Keratinocyte (primary cell): Measurements from ENCODE around the gene ABCC4. TPM values are rescaled to one million over a fixed set of nuclear protein-coding genes. Genes with fewer than 3 reads are reported as not detected.

Experiments used
- DNase-seq: peaks from one replicate; pipeline ENCODE4 v3.0.0-alpha.2; 2011; ENCODE audit warnings: low read depth, missing footprints, low spot score
- FAIRE-seq: peaks from 2 replicates; lab custom pipeline; 2011; peaks lifted over from hg19 to GRCh38; lab: Jason Lieb, UNC
- H2AFZ ChIP-seq: 2 replicates; pipeline ENCODE4 v1.6.0; 2012; ENCODE audit warnings: low read length, control low read depth, inconsistent platforms; ENCODE audit not compliant: control insufficient read depth
- H3K27ac ChIP-seq: 2 replicates; pipeline ENCODE4 v1.5.1; 2011; ENCODE audit warnings: low read length; ENCODE audit not compliant: control insufficient read depth, insufficient read depth
- H3K27me3 ChIP-seq: 3 replicates; pipeline ENCODE4 v1.6.0; 2011; ENCODE audit warnings: low read length; ENCODE audit not compliant: control insufficient read depth, insufficient read depth; ENCODE audit errors: extremely low read depth
- H3K36me3 ChIP-seq, 2 experiments: 2 replicates in 1 of 2; 3 replicates in 1 of 2; pipeline ENCODE4 v1.5.1; 2011; ENCODE audit warnings: low read length in 2 of 2, mild to moderate bottlenecking in 1 of 2; ENCODE audit not compliant: control insufficient read depth in 2 of 2, insufficient read depth in 2 of 2; ENCODE audit errors: extremely low read depth in 1 of 2
- H3K4me1 ChIP-seq: 3 replicates; pipeline ENCODE4 v1.5.1; 2011; ENCODE audit warnings: low read length; ENCODE audit not compliant: control insufficient read depth, insufficient read depth; ENCODE audit errors: extremely low read depth
- H3K4me2 ChIP-seq: 3 replicates; pipeline ENCODE4 v1.6.0; 2011; ENCODE audit warnings: low read depth, low read length; ENCODE audit not compliant: control insufficient read depth, insufficient read depth; ENCODE audit errors: extremely low read depth
- H3K4me3 ChIP-seq, 3 experiments: fragments of 200-600 bp in 1 of 3; sonication (generic) in 1 of 3; 2 replicates in 2 of 3; 3 replicates in 1 of 3; pipeline ENCODE4 v1.5.1; 2011 to 2016; ENCODE audit warnings: low read length in 3 of 3, mild to moderate bottlenecking in 3 of 3, control low read depth in 2 of 3, inconsistent platforms in 1 of 3, low read depth in 1 of 3, mixed read lengths in 1 of 3, mixed run types in 1 of 3, moderate library complexity in 1 of 3; ENCODE audit not compliant: control insufficient read depth in 2 of 3, insufficient read depth in 2 of 3; ENCODE audit errors: extremely low read depth in 1 of 3
- H3K79me2 ChIP-seq: 2 replicates; pipeline ENCODE4 v1.6.0; 2012; ENCODE audit warnings: low read length; ENCODE audit not compliant: control insufficient read depth, insufficient read depth
- H3K9ac ChIP-seq: 3 replicates; pipeline ENCODE4 v1.6.0; 2011; ENCODE audit warnings: low read length; ENCODE audit not compliant: control insufficient read depth, insufficient read depth; ENCODE audit errors: extremely low read depth
- H3K9me1 ChIP-seq: 3 replicates; pipeline ENCODE4 v1.6.0; 2011; ENCODE audit warnings: low read length; ENCODE audit not compliant: control insufficient read depth, insufficient read depth; ENCODE audit errors: extremely low read depth
- H3K9me3 ChIP-seq: 2 replicates; pipeline ENCODE4 v1.5.1; 2012; ENCODE audit warnings: low read depth, low read length; ENCODE audit not compliant: control insufficient read depth
- H4K20me1 ChIP-seq: 3 replicates; pipeline ENCODE4 v1.6.0; 2011; ENCODE audit warnings: low read length; ENCODE audit not compliant: control insufficient read depth, insufficient read depth; ENCODE audit errors: extremely low read depth
- EZH2 ChIP-seq: IDR thresholded peaks from one replicate; pipeline ENCODE4 v1.6.1; 2012; ENCODE audit warnings: inconsistent platforms, mild to moderate bottlenecking, low read length, moderate library complexity
- dilution Hi-C: fragments of 300-500 bp; cut with MboI; formaldehyde crosslinking; loops from one replicate; pipeline ENCODE4 v1.7.0; 2020; ENCODE audit warnings: low sequenced_read_pairs; ENCODE audit not compliant: extremely low pct_ligation_motif_present
- polyA plus RNA-seq, 5 experiments: library from polyadenylated mRNA; depleted of rRNA in 3 of 5; stranded (reverse) in 3 of 5; stranded (forward) in 1 of 5; unstranded in 1 of 5; fragments of >200 nt; gene quantifications; 1 replicate in 1 of 5; 2 replicates in 3 of 5; 3 replicates in 1 of 5; pipeline versions ENCODE4 v1.2.1 to v1.2.3, GENCODE V29; 2011 to 2012; ENCODE audit warnings: missing spikeins in 2 of 5, low read depth in 1 of 5, low replicate concordance in 1 of 5
- TF ChIP-seq, protein P1 (sequence below), 3 experiments: IDR thresholded peaks in 1 of 3; conservative IDR thresholded peaks in 1 of 3; optimal IDR thresholded peaks in 1 of 3; 2 replicates in 2 of 3; 3 replicates in 1 of 3; pipeline versions ENCODE3 to v1.5.1; 2011; ENCODE audit warnings: low read length in 3 of 3, mild to moderate bottlenecking in 3 of 3, moderate library complexity in 2 of 3, control low read depth in 1 of 3, inconsistent platforms in 1 of 3; ENCODE audit not compliant: insufficient read depth in 2 of 3; ENCODE audit errors: extremely low read depth in 1 of 3

ABCC4 gene
- polyA plus RNA-seq, 1 donor (not counting 4 experiments of a cell fraction or from before 2014, with no cell fraction given): 13.8 TPM

DNA sequence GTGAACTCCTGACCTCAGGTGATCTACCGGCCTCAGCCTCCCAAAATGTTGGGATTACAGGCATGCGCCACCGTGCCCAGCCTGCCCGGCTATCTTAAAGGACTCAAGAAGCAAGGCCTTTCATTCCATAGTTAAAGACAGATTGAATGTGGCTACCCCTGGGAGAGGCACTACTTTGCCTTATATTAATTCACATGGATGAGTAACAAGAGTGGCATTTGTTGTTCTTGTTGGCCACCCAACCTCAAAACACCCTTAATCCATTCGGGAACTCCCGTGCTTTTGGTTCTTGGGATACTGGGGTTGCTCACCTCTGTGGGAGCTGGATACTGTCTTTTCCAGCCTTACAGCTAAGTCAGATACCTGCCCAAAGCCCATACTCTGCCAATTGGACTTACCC, 34.4 kb upstream of the ABCC4 start:
- Histone ChIP-seq H3K27me3 (no peaks in the 10 kb centered on the region), H3K4me3 (no peak overlapping the region), H2AFZ (no peak overlapping the region), H3K9me1 (no peaks in the 10 kb centered on the region), H3K4me1 (no peaks in the 10 kb centered on the region), H3K9me3 (no peaks in the 10 kb centered on the region), H4K20me1 (no peaks in the 10 kb centered on the region), H3K79me2 (no peaks in the 10 kb centered on the region), H3K36me3 (no peaks in the 10 kb centered on the region), H3K27ac (no peak overlapping the region), H3K4me2 (no peak overlapping the region), H3K9ac (no peak overlapping the region)
- FAIRE-seq: no peak
- DNase-seq: no peak
- dilution Hi-C loops: no loop called here
- TF ChIP-seq, protein P1, sequence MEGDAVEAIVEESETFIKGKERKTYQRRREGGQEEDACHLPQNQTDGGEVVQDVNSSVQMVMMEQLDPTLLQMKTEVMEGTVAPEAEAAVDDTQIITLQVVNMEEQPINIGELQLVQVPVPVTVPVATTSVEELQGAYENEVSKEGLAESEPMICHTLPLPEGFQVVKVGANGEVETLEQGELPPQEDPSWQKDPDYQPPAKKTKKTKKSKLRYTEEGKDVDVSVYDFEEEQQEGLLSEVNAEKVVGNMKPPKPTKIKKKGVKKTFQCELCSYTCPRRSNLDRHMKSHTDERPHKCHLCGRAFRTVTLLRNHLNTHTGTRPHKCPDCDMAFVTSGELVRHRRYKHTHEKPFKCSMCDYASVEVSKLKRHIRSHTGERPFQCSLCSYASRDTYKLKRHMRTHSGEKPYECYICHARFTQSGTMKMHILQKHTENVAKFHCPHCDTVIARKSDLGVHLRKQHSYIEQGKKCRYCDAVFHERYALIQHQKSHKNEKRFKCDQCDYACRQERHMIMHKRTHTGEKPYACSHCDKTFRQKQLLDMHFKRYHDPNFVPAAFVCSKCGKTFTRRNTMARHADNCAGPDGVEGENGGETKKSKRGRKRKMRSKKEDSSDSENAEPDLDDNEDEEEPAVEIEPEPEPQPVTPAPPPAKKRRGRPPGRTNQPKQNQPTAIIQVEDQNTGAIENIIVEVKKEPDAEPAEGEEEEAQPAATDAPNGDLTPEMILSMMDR (optimal IDR thresholded peaks at IDR 0.05 in 1 of 3, IDR thresholded peaks at IDR 0.05 in 1 of 3, conservative IDR thresholded peaks at IDR 0.05 in 1 of 3; ENCODE audit: extremely low read depth in 1 of 3, insufficient read depth in 2 of 3, low read length in 3 of 3): no peak
- no peak for TF ChIP-seq EZH2

DNA sequence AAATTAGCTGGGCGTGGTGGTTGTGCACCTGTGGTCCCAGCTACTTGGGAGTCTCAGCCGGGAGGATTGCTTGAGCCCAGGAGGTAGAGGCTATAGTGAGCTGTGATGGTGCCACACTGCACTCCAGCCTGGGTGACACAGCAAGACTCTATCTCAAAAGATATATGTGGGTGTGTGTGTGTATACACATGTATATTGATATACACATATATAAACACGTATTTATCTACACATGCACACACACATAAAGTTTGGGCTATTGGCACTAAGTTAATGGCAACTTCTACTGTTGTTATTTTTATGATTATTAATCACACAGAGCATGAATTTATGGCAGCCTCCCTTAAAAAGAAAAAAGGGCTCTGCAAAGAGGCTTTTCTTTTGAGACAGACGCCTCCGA, 27.1 kb upstream of the ABCC4 start:
- dilution Hi-C loops: no loop called here
- no peak overlapping the region for H2AFZ ChIP-seq
- no peak overlapping the region for H3K27ac ChIP-seq
- H3K79me2 ChIP-seq: no peaks in the 10 kb centered on the region
- H3K36me3 ChIP-seq: no peaks in the 10 kb centered on the region
- H3K9me3 ChIP-seq: no peaks in the 10 kb centered on the region
- H3K9ac ChIP-seq: no peak overlapping the region
- H3K4me3 ChIP-seq: no peak overlapping the region
- FAIRE-seq (no peak), DNase-seq (no peak)
- H3K4me2 ChIP-seq: no peak overlapping the region
- no peaks in the 10 kb centered on the region for H3K27me3 ChIP-seq
- H4K20me1 ChIP-seq: no peaks in the 10 kb centered on the region
- no peaks in the 10 kb centered on the region for H3K9me1 ChIP-seq
- TF ChIP-seq EZH2: no peak
- TF ChIP-seq, protein P1 (optimal IDR thresholded peaks at IDR 0.05 in 1 of 3, IDR thresholded peaks at IDR 0.05 in 1 of 3, conservative IDR thresholded peaks at IDR 0.05 in 1 of 3; ENCODE audit: extremely low read depth in 1 of 3, insufficient read depth in 2 of 3, low read length in 3 of 3): no peak
- no peaks in the 10 kb centered on the region for H3K4me1 ChIP-seq
